Trophoblast cell (in vitro differentiated cells and primary cell): Measurements from ENCODE around the gene RING1.

Experiments used
- DNase-seq, 2 donors: peaks; one replicate each; pipeline ENCODE4 v3.0.0-alpha.2; 2016
- H2AFZ ChIP-seq: 2 replicates; pipeline ENCODE4 v1.6.1; 2013; ENCODE audit warnings: low read length, moderate library complexity, mild to moderate bottlenecking; ENCODE audit not compliant: insufficient read depth, poor library complexity
- H2AK5ac ChIP-seq: 2 replicates; pipeline ENCODE4 v1.6.1; 2013; ENCODE audit warnings: mild to moderate bottlenecking, low read length
- H2BK120ac ChIP-seq: 2 replicates; pipeline ENCODE4 v1.6.1; 2013; ENCODE audit warnings: low read length, mild to moderate bottlenecking, moderate library complexity; ENCODE audit not compliant: insufficient read depth, poor library complexity
- H2BK12ac ChIP-seq: 2 replicates; pipeline ENCODE4 v1.6.1; 2013; ENCODE audit warnings: mild to moderate bottlenecking, low read length, moderate library complexity
- H2BK5ac ChIP-seq: 2 replicates; pipeline ENCODE4 v1.6.1; 2013; ENCODE audit warnings: low read length, low read depth, moderate library complexity, mild to moderate bottlenecking; ENCODE audit not compliant: poor library complexity
- H3K14ac ChIP-seq: 2 replicates; pipeline ENCODE4 v1.6.1; 2013; ENCODE audit warnings: mild to moderate bottlenecking, low read length
- H3K18ac ChIP-seq: 2 replicates; pipeline ENCODE4 v1.6.1; 2013; ENCODE audit warnings: mild to moderate bottlenecking, low read length
- H3K23ac ChIP-seq: 2 replicates; pipeline ENCODE4 v1.6.1; 2013; ENCODE audit warnings: low read length
- H3K27ac ChIP-seq: 2 replicates; pipeline ENCODE4 v1.5.1; 2013; ENCODE audit warnings: low read depth, mild to moderate bottlenecking, inconsistent platforms, low read length, moderate library complexity
- H3K27me3 ChIP-seq: 2 replicates; pipeline ENCODE4 v1.6.1; 2013; ENCODE audit warnings: inconsistent platforms, mild to moderate bottlenecking, low read length, moderate library complexity; ENCODE audit not compliant: insufficient read depth
- H3K36me3 ChIP-seq, 2 experiments: 1 replicate in 1 of 2; 2 replicates in 1 of 2; pipeline ENCODE4 v1.6.1; 2013; ENCODE audit warnings: low read length in 2 of 2, mild to moderate bottlenecking in 2 of 2, moderate library complexity in 1 of 2; ENCODE audit not compliant: insufficient read depth in 2 of 2, control insufficient read depth in 1 of 2
- H3K4ac ChIP-seq: 2 replicates; pipeline ENCODE4 v1.6.1; 2013; ENCODE audit warnings: low read depth, mild to moderate bottlenecking, low read length, moderate library complexity
- H3K4me1 ChIP-seq, 2 experiments: 1 replicate in 1 of 2; 2 replicates in 1 of 2; pipeline ENCODE4 v1.6.1; 2013; ENCODE audit warnings: low read length in 2 of 2, mild to moderate bottlenecking in 2 of 2, moderate library complexity in 1 of 2; ENCODE audit not compliant: insufficient read depth in 2 of 2, control insufficient read depth in 1 of 2
- H3K4me2 ChIP-seq: 2 replicates; pipeline ENCODE4 v1.6.1; 2013; ENCODE audit warnings: inconsistent platforms, mild to moderate bottlenecking, low read length, moderate library complexity
- H3K4me3 ChIP-seq: 2 replicates; pipeline ENCODE4 v1.5.1; 2013; ENCODE audit warnings: mild to moderate bottlenecking, low read depth, low read length, inconsistent platforms
- H3K79me1 ChIP-seq: one replicate; pipeline ENCODE4 v1.6.1; 2013; ENCODE audit warnings: low read length
- H3K79me2 ChIP-seq: 2 replicates; pipeline ENCODE4 v1.6.1; 2013; ENCODE audit warnings: low read length, mild to moderate bottlenecking; ENCODE audit not compliant: control insufficient read depth, insufficient read depth, poor library complexity
- H3K9ac ChIP-seq: 2 replicates; pipeline ENCODE4 v1.6.1; 2013; ENCODE audit warnings: mild to moderate bottlenecking, low read length
- H3K9me3 ChIP-seq: 2 replicates; pipeline ENCODE4 v1.6.1; 2013; ENCODE audit warnings: low read depth, mild to moderate bottlenecking, control low read depth, inconsistent platforms, low read length; ENCODE audit not compliant: insufficient read depth
- H4K12ac ChIP-seq: 2 replicates; pipeline ENCODE4 v1.6.1; 2013; ENCODE audit warnings: low read depth, mild to moderate bottlenecking, low read length, moderate library complexity
- H4K8ac ChIP-seq: 2 replicates; pipeline ENCODE4 v1.6.1; 2013; ENCODE audit warnings: low read depth, mild to moderate bottlenecking, low read length, moderate library complexity
- H4K91ac ChIP-seq: one replicate; pipeline ENCODE4 v1.6.1; 2013; ENCODE audit warnings: low read depth, mild to moderate bottlenecking, low read length, moderate library complexity
- WGBS: extraction: QIAGEN DNeasy Blood & Tissue Kit; methylation state at CpG from one replicate; pipeline ENCODE4 v1.1.7; 2013; ENCODE audit warnings: missing lambda C conversion rate; ENCODE audit not compliant: insufficient read length, insufficient coverage; ENCODE audit errors: extremely low coverage; 5-methylcytosine and 5-hydroxymethylcytosine counted together

RING1 gene

GRCh38 chr6:33166363-33166762 is 41.9 kb upstream of the RING1 start:
- no peak overlapping the region for H3K23ac ChIP-seq
- peaks cover 0 to 4% of the 10 kb centered on the region in 2 experiments for H3K4me1 ChIP-seq
- no peak overlapping the region for H3K4ac ChIP-seq
- H3K27ac ChIP-seq: no peak overlapping the region
- no peaks in the 10 kb centered on the region for H3K27me3 ChIP-seq
- H4K8ac ChIP-seq: no peak overlapping the region
- no peaks in the 10 kb centered on the region for H3K9me3 ChIP-seq
- H3K9ac ChIP-seq: no peak overlapping the region
- no peak overlapping the region for H2AFZ ChIP-seq
- no peaks in the 10 kb centered on the region for H3K79me2 ChIP-seq
- no peak overlapping the region for H3K4me3 ChIP-seq
- no peak overlapping the region for H2BK120ac ChIP-seq
- WGBS: no CpG with 5 or more reads among the region's 6 CpGs
- H3K79me1 ChIP-seq: peaks cover 3% of the 10 kb centered on the region
- H2AK5ac ChIP-seq: no peak overlapping the region
- H3K18ac ChIP-seq: no peak overlapping the region
- H2BK12ac ChIP-seq: no peak overlapping the region
- no peak overlapping the region for H3K14ac ChIP-seq
- no peak for DNase-seq
- H4K12ac ChIP-seq: no peak overlapping the region
- no peak overlapping the region for H4K91ac ChIP-seq
- no peaks in the 10 kb centered on the region for H3K36me3 ChIP-seq
- no peak overlapping the region for H2BK5ac ChIP-seq
- no peak overlapping the region for H3K4me2 ChIP-seq

- no peaks in the 10 kb centered on the region for H3K36me3 ChIP-seq
- no peak overlapping the region for H3K23ac ChIP-seq
- H3K27me3 ChIP-seq: no peaks in the 10 kb centered on the region
- DNase-seq: no peak
- H3K4me2 ChIP-seq: no peak overlapping the region
- H3K9ac ChIP-seq: no peak overlapping the region
- no peaks in the 10 kb centered on the region for H3K9me3 ChIP-seq
- no CpG with 5 or more reads among the region's 7 CpGs for WGBS
- H2AK5ac ChIP-seq: no peak overlapping the region
- H3K18ac ChIP-seq: no peak overlapping the region
- no peak overlapping the region for H4K91ac ChIP-seq
- H2BK5ac ChIP-seq: no peak overlapping the region
- no peak overlapping the region for H4K12ac ChIP-seq
- no peak overlapping the region for H3K14ac ChIP-seq
- no peak overlapping the region for H2AFZ ChIP-seq
- peaks cover 0 to 2% of the 10 kb centered on the region in 2 experiments for H3K4me1 ChIP-seq
- no peak overlapping the region for H4K8ac ChIP-seq
- H3K79me1 ChIP-seq: peaks cover under 1% of the 10 kb centered on the region
- H2BK120ac ChIP-seq: no peak overlapping the region
- no peaks in the 10 kb centered on the region for H3K79me2 ChIP-seq
- no peak overlapping the region for H3K4ac ChIP-seq
- H3K4me3 ChIP-seq: no peak overlapping the region
- H2BK12ac ChIP-seq: no peak overlapping the region
- no peak overlapping the region for H3K27ac ChIP-seq
Measured at GRCh38 chr6:33166811-33167210, 41.5 kb upstream of the RING1 start.

GRCh38 chr6:33167374-33168283 is 40.7 kb upstream of the RING1 start:
- Histone ChIP-seq H3K9ac (no peak overlapping the region), H4K12ac (no peak overlapping the region), H3K4ac (no peak overlapping the region), H3K36me3 (no peaks in the 10 kb centered on the region), H3K79me1 (no peaks in the 10 kb centered on the region), H2BK5ac (no peak overlapping the region), H4K91ac (no peak overlapping the region), H3K18ac (no peak overlapping the region), H3K23ac (no peak overlapping the region), H2BK120ac (no peak overlapping the region), H2AFZ (no peak overlapping the region), H3K79me2 (no peaks in the 10 kb centered on the region), H3K4me3 (no peak overlapping the region), H3K27me3 (no peaks in the 10 kb centered on the region), H3K9me3 (no peaks in the 10 kb centered on the region), H3K14ac (no peak overlapping the region), H3K4me2 (no peak overlapping the region), H3K27ac (no peak overlapping the region), H3K4me1 (no peaks in the 10 kb centered on the region), H4K8ac (no peak overlapping the region), H2AK5ac (no peak overlapping the region), H2BK12ac (no peak overlapping the region)
- DNase-seq: no peak
- WGBS: no CpG with 5 or more reads among the region's 19 CpGs

GRCh38 chr6:33168284-33168601 is 40.1 kb upstream of the RING1 start:
- H3K79me1 ChIP-seq: no peaks in the 10 kb centered on the region
- DNase-seq: no peak
- H3K79me2 ChIP-seq: no peaks in the 10 kb centered on the region
- no peaks in the 10 kb centered on the region for H3K9me3 ChIP-seq
- no peaks in the 10 kb centered on the region for H3K36me3 ChIP-seq
- H3K14ac ChIP-seq: no peak overlapping the region
- no peak overlapping the region for H3K4me2 ChIP-seq
- H3K27me3 ChIP-seq: no peaks in the 10 kb centered on the region
- H2BK120ac ChIP-seq: no peak overlapping the region
- no peak overlapping the region for H3K4me3 ChIP-seq
- no peak overlapping the region for H3K4ac ChIP-seq
- H2BK5ac ChIP-seq: no peak overlapping the region
- no peak overlapping the region for H4K12ac ChIP-seq
- H4K91ac ChIP-seq: no peak overlapping the region
- no peak overlapping the region for H2BK12ac ChIP-seq
- H3K27ac ChIP-seq: no peak overlapping the region
- WGBS: no CpG with 5 or more reads among the region's 6 CpGs
- no peak overlapping the region for H3K9ac ChIP-seq
- no peak overlapping the region for H3K23ac ChIP-seq
- no peak overlapping the region for H2AK5ac ChIP-seq
- H2AFZ ChIP-seq: no peak overlapping the region
- no peak overlapping the region for H3K18ac ChIP-seq
- H4K8ac ChIP-seq: no peak overlapping the region
- no peaks in the 10 kb centered on the region for H3K4me1 ChIP-seq
